SK-N-MC (cell line): ENCODE measurements around the gene ZNF143.

Source experiments
- EZH2 ChIP-seq: fragments of 200-600 bp; sonication (generic); IDR thresholded peaks from one replicate; pipeline ENCODE4 v1.6.1; 2017; ENCODE audit warnings: antibody characterized with exemption
- POLR2AphosphoS5 ChIP-seq: IDR thresholded peaks from 2 replicates; pipeline ENCODE4 v1.6.1; 2012; ENCODE audit warnings: mild to moderate bottlenecking, low read depth, low read length, borderline replicate concordance

GRCh38 chr11:9498457-9499078, 37.8 kb downstream of the ZNF143 start:
- TF ChIP-seq EZH2 (no peak), POLR2AphosphoS5 (no peak)
